ENCODE data around the gene ZNF329. TPM values are rescaled to one million over a fixed set of nuclear protein-coding genes. Genes with fewer than 3 reads are reported as not detected.
A peak's percentile ranks its signal among the peaks of the same experiment; 100 is the strongest.

Gene ZNF329
- total and polyA plus RNA-seq, 9 of the 15 experiments (the other 6 are each of a cell fraction or from before 2014, with no cell fraction given): 0.21 to 3.6 (median 2.2) TPM

GRCh38 chr19:58154679-58155648 is 4.4 kb upstream of the ZNF329 start (continued):
- peak; percentile 97 for TF ChIP-seq ZNF740 (CRISPR knock-in tag; IDR thresholded peaks at IDR 0.05)
- peak in 1 of 2 experiments; percentile 83; a peak in 2 of 4 replicates for TF ChIP-seq ZNF740 (tag; IDR thresholded peaks at IDR 0.05)
- no peak for TF ChIP-seq ZNF589 (CRISPR knock-in tag; IDR thresholded peaks at IDR 0.05; ENCODE audit: low read depth)
- TF ChIP-seq REST (IDR thresholded peaks at IDR 0.05; ENCODE audit: borderline replicate concordance): peak; percentile 69; the same call in 1 of the 2 replicates
- no peak for TF ChIP-seq REST (CRISPR knock-in tag; IDR thresholded peaks at IDR 0.05; ENCODE audit: low read depth)
- no peak for TF ChIP-seq HDAC3 (IDR thresholded peaks at IDR 0.05; ENCODE audit: borderline replicate concordance, partially characterized antibody)
- peak; percentile 89 for TF ChIP-seq ZBTB2 (IDR thresholded peaks at IDR 0.05)
- peak; percentile 89 for TF ChIP-seq HCFC1 (IDR thresholded peaks at IDR 0.05; ENCODE audit: low read depth, low read length)
- TF ChIP-seq ARHGAP35 (IDR thresholded peaks at IDR 0.05; ENCODE audit: partially characterized antibody): no peak
- no peak for TF ChIP-seq ZNF695 (CRISPR knock-in tag; IDR thresholded peaks at IDR 0.05)
- no peak for TF ChIP-seq HLTF (IDR thresholded peaks at IDR 0.05)
- no peak for TF ChIP-seq NFIX (CRISPR knock-in tag; IDR thresholded peaks at IDR 0.05; ENCODE audit: low read depth)
- TF ChIP-seq SIX5 (IDR thresholded peaks at IDR 0.05; ENCODE audit: borderline replicate concordance in 1 of 2, insufficient read depth in 1 of 2, low read depth in 1 of 2, low read length in 2 of 2): peak; percentile 47 to 65; a peak in 2 of 4 replicates
- no peak for TF ChIP-seq BRD4 (IDR thresholded peaks at IDR 0.05)
- peak; percentile 43; the same call in 1 of the 2 replicates for TF ChIP-seq PHF8 (IDR thresholded peaks at IDR 0.05; ENCODE audit: borderline replicate concordance, low read length)
- no peak for TF ChIP-seq GABPB2 (CRISPR knock-in tag; conservative IDR thresholded peaks at IDR 0.05)
- TF ChIP-seq POLR2G (IDR thresholded peaks at IDR 0.05; ENCODE audit: low read depth, low read length): peak; percentile 76

Measured in K562 (cell line).